Neural progenitor cell (in vitro differentiated cells): ENCODE results near the gene PPP4R1.

Experiments used
- EZH2 ChIP-seq: fragments of 200-600 bp; sonication (generic); IDR thresholded peaks from 2 replicates; pipeline ENCODE4 v1.6.1; 2017; ENCODE audit warnings: antibody characterized with exemption, mild to moderate bottlenecking, moderate library complexity
- TF ChIP-seq, protein P1 (sequence below): fragments of 200-600 bp; sonication (generic); IDR thresholded peaks from 2 replicates; pipeline ENCODE4 v1.5.1; 2017; ENCODE audit warnings: antibody characterized with exemption, mild to moderate bottlenecking

GRCh38 chr18:9545029-9545428, 69.3 kb downstream of the PPP4R1 start:
- TF ChIP-seq, protein P1, sequence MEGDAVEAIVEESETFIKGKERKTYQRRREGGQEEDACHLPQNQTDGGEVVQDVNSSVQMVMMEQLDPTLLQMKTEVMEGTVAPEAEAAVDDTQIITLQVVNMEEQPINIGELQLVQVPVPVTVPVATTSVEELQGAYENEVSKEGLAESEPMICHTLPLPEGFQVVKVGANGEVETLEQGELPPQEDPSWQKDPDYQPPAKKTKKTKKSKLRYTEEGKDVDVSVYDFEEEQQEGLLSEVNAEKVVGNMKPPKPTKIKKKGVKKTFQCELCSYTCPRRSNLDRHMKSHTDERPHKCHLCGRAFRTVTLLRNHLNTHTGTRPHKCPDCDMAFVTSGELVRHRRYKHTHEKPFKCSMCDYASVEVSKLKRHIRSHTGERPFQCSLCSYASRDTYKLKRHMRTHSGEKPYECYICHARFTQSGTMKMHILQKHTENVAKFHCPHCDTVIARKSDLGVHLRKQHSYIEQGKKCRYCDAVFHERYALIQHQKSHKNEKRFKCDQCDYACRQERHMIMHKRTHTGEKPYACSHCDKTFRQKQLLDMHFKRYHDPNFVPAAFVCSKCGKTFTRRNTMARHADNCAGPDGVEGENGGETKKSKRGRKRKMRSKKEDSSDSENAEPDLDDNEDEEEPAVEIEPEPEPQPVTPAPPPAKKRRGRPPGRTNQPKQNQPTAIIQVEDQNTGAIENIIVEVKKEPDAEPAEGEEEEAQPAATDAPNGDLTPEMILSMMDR: no peak
- TF ChIP-seq EZH2: no peak
